ENCODE data around the gene AOPEP.
"Not testable (repeated sequence)": the region's sequence is repeated elsewhere in the genome, so short reads cannot be mapped to it uniquely, and the experiment has no call there.

AOPEP gene

GRCh38 chr9:94870793-94871558, 144.5 kb downstream of the AOPEP start:
- no peak for DNase-seq (ENCODE audit: low read depth, low spot score)

- no peak for DNase-seq (ENCODE audit: low read depth, low spot score)
Observed at GRCh38 chr9:94872083-94872833, 145.8 kb downstream of the AOPEP start.

GRCh38 chr9:94872891-94873511, 146.5 kb downstream of the AOPEP start:
- DNase-seq (ENCODE audit: low read depth, low spot score) = no peak

GRCh38 chr9:94874316-94874715, 147.8 kb downstream of the AOPEP start:
- no peak for DNase-seq (ENCODE audit: low read depth, low spot score)

- DNase-seq (ENCODE audit: low read depth, low spot score) = no peak
Observed at GRCh38 chr9:94875300-94876020, 149.0 kb downstream of the AOPEP start.

- DNase-seq (ENCODE audit: low read depth, low spot score) = not testable (repeated sequence)
Observed at GRCh38 chr9:94878804-94879203, 152.3 kb downstream of the AOPEP start.

- no peak for DNase-seq (ENCODE audit: low read depth, low spot score)
Observed at GRCh38 chr9:94879230-94879629, 152.7 kb downstream of the AOPEP start.

- DNase-seq (ENCODE audit: low read depth, low spot score) = no peak
Observed at GRCh38 chr9:94881023-94881422, 154.5 kb downstream of the AOPEP start.

GRCh38 chr9:94881454-94881853, 155.0 kb downstream of the AOPEP start:
- DNase-seq (ENCODE audit: low read depth, low spot score) = no peak

GRCh38 chr9:94881940-94882339, 155.4 kb downstream of the AOPEP start:
- DNase-seq (ENCODE audit: low read depth, low spot score) = no peak

GRCh38 chr9:94882966-94883641, 156.6 kb downstream of the AOPEP start:
- DNase-seq (ENCODE audit: low read depth, low spot score) = no peak

- DNase-seq (ENCODE audit: low read depth, low spot score) = no peak
Observed at GRCh38 chr9:94885854-94886447, 159.5 kb downstream of the AOPEP start.

- DNase-seq (ENCODE audit: low read depth, low spot score) = no peak
Observed at GRCh38 chr9:94887721-94888120, 161.2 kb downstream of the AOPEP start.

GRCh38 chr9:94888775-94889174, 162.3 kb downstream of the AOPEP start:
- no peak for DNase-seq (ENCODE audit: low read depth, low spot score)

GRCh38 chr9:94889628-94890027, 163.1 kb downstream of the AOPEP start:
- no peak for DNase-seq (ENCODE audit: low read depth, low spot score)

GRCh38 chr9:94891183-94891582, 164.7 kb downstream of the AOPEP start:
- DNase-seq (ENCODE audit: low read depth, low spot score) = no peak

GRCh38 chr9:94892675-94893074, 166.2 kb downstream of the AOPEP start:
- DNase-seq (ENCODE audit: low read depth, low spot score) = no peak

GRCh38 chr9:94894094-94894699, 167.7 kb downstream of the AOPEP start:
- DNase-seq (ENCODE audit: low read depth, low spot score) = no peak

- DNase-seq (ENCODE audit: low read depth, low spot score) = no peak
Observed at GRCh38 chr9:94895668-94896067, 169.2 kb downstream of the AOPEP start.

GRCh38 chr9:94896512-94896911, 170.0 kb downstream of the AOPEP start:
- no peak for DNase-seq (ENCODE audit: low read depth, low spot score)

Measured in activated naive CD8-positive, alpha-beta T cell treated with anti-CD3 and anti-CD28 coated beads, Interleukin-2, amount 50 U/mL, for 16 hours (primary cell).